ENCODE data around the gene TMEM41A.

TMEM41A gene

DNA sequence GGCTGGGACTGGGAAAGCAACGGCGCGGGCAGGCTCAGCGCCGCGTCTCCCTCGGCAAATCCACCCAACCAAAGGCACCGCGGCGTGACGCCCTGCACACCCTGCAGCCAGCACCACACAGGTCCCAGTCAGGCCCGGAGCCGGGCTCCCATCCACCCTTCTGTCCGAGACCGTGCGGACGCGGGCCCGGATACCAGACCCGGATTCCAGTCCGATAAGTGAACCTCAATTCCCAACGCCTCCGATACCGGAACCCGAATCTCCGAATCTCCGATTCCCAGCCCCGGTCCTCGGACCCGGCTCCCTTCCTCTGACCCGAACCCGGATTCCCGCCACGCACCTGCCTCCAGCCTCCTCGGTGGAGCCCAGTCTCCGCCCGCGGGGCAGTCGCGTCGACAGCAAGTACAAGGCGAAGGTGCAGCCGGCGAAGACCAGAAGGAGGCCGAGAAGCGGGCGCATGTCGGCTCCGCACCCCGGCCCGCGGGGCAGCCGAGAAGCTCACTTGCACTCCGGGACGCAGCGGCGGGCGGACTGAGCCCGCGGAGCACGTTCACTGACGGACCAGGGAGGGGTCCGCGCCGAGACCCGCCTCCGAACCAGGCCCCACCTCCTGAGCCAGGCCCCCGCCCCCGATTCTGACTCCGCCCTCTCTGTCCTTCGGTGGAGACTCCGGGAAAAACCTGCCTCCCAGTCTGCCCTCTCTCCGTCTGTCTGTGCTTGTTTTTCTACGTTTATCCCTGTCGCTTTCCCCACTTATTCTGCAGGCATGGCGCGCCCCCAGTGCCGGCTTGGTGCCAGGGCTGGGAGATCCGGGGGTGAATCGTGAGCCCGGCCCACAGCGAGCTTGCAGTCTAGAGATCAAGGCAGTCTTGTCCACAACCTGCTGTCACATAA lies at the start of gene TMEM41A:
Gene TMEM41A, minus strand, starts transcription at position 533 of the 894 bp plus-strand sequence. Its CDS starts 74 bp downstream, at position 459.
- DNase-seq (ENCODE audit: low spot score), result peak; percentile 84

GRCh38 chr3:185540695-185541094 lies 41.9 kb upstream of the TMEM41A start:
- DNase-seq (ENCODE audit: low spot score), result no peak

GRCh38 chr3:185539934-185540333 lies 41.1 kb upstream of the TMEM41A start:
- no peak for DNase-seq (ENCODE audit: low spot score)

DNA sequence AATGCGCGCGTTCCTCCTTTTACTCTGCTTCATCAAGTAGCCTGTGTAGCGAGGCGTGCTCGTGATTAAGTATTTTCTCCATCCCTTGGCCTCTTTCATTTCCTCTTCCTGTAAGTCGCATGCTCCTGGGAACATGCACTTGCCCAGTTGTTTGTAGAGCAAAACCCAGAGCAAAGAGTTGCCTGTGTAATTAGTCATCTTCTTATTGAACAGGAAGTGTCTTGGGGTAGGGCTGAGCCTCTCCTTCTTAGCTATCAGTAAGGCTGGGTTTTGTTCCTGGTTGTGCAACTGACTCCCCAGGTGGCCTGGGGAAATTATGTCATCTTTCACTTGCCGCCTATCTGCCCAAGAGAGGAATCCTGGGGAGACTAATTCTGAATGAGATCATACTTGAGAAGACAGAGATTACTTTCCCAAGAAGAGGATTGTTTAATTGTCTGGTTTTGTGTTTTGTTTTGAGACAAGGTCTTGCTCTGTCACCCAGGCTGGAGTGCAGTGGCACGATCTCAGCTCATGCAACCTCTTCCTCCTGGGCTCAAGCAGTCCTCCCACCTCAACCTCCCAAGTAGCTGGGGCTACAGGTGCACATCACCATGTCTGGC lies 38.6 kb upstream of the TMEM41A start:
- DNase-seq (ENCODE audit: low spot score), result no peak

DNA sequence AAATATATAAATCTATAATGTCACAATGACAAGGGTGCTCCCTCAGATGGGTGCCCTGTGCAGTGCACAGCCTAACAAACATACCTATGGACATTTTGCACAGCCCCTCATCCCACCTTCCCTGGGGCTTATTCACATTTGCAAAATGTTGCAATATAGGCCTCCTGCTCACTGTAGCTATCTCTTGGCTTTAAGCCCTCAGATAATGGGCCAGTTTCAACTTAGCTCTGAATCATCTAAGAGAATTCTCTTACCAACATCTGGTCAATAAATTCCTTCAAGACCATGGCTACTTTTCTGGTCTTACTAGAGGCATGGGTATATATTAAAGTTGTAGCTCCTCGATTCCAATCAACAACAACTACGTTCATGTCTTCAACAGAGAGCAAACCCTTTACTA lies 35.7 kb upstream of the TMEM41A start:
- DNase-seq (ENCODE audit: low spot score), result no peak

DNA sequence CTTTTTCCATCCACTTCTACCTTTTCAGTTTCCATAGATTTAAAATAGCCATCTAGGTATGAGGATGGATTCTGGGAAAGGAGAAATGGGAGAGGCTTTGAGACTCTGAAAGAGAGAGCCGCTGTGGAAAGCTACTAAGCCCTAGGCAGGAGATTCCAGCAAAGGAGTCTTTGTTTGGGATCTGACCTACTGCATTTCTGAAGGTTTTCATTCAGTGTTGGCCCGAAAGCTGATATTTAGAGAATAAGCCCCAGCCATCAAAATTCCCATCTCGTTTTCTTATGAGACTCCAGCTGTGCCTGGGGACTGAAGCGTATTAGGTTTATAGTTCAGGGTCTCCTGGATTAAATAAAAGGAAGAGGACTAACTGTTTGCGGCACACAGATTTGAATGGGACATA lies 34.1 kb upstream of the TMEM41A start:
- DNase-seq (ENCODE audit: low spot score), result peak; percentile 49

DNA sequence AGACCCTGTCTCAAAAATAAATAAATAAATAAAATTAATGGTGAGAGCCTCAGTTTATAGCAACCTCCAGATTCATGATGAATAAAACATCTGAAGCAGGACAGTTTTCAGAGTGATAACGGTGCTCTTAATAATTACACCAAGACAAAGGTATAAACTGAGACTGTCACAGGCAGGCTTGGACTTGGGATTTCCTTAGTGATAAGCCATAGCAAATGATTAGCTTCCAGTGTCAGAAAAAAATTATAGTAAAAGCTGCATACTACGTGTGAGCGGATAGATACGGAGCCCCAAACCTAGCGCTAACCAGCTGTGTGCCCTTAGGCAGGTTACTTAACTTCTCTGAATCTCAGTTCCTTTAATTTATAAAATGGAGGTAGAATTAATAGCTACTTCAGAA lies 32.0 kb upstream of the TMEM41A start:
- no peak for DNase-seq (ENCODE audit: low spot score)

DNA sequence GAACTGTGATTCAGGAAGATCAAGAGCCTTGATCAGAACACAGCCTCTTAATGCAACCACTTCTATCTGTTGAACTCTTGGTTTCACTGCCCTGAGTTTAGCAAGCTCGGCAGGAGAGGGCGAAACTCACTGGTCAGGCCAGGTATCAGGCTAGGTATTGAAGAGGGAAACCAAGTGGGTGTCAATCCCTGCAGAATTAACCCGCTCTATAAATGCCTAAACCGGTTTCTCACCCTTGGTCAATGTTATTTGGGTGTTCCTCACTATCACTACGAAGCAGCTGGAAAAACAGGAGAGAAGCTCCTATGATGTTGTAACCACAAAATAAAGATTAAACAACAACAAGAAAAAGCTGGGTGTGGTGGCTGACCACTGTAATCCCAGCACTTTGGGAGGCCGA lies 29.7 kb upstream of the TMEM41A start:
- no peak for DNase-seq (ENCODE audit: low spot score)

DNA sequence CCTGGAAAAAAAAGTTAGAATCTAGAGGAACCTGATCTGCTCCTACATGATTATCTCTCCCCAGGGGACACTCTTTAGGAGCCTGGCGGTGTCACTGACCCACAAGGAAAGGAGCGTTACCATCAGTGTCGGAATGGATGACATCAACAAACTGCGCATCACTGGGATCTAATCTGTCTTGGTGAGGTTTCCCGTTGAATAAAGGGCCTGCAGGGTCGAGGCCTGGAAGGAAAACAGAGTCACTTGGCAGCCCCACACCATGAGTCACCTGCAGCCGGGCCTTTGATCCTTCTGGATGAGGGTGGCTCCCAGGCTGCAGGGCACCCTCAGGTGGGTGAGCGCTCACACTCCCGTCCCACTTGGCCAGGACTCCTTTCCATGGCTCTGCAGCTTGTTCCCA lies 28.5 kb upstream of the TMEM41A start:
- DNase-seq (ENCODE audit: low spot score), result no peak

- no peak for DNase-seq (ENCODE audit: low spot score)
These were observed 27.6 kb upstream of the TMEM41A start for GRCh38 chr3:185526349-185526951.

DNA sequence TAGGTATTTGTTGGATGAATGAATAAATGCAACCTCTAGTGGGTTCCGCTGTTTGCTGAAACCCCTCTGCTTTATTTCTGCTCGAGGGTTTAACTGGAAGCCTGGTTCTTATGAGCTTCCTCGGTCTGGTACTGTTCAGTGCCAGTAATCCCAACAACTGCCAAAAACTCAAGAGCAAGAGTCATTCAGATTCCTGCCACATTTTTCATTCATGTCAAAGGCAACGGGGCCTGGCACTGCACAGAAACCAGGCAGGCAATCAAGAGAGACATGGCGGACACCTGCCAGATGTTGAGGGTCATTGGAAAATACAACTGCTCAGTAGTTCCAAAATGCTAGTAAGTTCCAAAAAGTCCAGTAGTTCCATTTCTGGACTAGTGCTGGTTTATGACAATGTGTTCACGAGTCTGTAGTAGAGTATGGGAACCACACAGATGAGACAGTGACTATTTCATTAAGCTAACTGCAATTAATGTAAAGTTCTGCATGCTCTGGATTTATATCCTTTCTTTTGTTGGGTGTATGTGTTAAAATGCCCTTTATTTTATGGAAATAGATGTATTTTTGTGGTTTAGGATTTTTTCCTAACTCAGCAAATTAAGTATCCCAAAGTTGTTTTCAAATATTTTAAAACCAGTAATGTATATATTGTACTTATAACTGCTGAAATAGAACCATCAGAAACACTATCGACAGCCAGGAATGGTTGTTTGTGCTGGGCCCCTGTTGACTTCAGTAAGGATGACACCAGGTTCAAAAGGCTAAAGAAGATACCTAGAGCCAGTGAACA lies 22.7 kb upstream of the TMEM41A start:
- no peak for DNase-seq (ENCODE audit: low spot score)

DNA sequence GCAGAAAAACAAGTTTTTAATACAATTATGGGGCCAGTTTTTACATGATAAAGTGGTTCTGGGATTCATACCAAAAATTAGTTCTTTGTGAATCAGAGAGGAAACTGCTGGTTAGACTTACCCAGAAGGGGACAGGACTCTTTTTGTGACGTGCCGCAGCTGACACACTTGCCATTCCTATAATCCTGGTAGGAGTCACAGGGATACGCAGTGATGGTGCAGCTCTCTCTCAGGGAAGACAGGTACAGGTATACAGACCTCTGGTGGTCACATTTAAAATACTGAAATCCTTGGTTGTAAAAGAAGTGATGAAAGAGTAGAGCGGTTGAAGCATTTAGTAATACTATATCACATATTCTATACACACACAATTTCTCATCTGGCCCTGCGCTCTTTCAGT lies 20.2 kb upstream of the TMEM41A start:
- DNase-seq (ENCODE audit: low spot score), result no peak

DNA sequence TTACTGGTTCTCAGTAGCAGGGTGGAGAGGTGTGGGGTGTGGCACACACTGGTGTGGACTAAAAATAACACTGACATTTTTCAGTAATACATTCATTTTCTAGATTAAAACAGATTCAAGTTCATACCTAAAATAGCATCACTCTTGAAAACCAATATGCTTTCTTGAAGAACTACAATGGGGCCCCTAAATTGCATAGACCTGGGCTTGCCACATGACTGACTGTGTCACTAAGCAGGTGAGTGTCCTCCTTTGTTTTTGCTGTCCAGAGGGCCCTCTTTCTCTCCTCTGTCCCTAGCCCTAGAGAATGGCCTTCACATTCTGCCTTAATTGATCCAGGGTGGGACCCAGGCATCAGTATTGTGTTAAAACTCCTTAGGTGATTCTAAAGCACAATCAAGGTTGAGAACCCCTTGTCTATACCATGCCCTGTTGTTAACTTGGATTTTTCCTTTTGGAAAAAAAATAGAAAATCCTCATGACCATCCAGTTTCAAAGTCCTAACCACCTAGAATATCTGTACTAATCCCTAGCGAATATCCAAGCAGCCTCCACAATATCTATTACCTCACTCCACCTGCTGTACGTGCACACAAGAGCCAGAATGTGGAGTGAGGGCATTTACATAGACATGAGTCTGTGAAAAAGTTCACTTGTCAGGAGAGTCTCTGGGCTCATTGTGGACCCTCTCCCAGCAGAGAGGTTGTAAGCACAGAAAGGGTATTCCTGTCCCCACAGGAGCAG lies 18.7 kb upstream of the TMEM41A start:
- no peak for DNase-seq (ENCODE audit: low spot score)

DNA sequence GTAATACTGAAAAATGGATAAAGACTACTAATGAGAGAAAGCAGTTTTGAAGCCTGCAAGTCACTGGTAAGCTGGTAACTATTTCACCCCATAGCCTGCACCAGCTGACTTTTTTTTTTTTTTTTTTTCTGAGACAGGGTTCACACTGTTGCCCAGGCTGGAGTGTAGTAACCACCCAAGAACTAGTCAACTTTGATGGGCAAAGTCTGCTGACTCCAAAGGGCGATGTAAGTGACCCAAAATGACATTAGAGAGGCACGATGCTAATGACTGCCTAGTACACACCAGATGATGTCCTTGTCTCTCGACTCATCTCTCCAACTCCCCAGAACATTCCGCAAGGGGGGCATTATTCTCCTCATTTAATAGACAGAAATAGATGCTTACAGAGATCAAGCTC lies 12.9 kb upstream of the TMEM41A start:
- DNase-seq (ENCODE audit: low spot score), result no peak

- DNase-seq (ENCODE audit: low spot score), result no peak
These were observed 9.6 kb upstream of the TMEM41A start for GRCh38 chr3:185508335-185508991.

DNA sequence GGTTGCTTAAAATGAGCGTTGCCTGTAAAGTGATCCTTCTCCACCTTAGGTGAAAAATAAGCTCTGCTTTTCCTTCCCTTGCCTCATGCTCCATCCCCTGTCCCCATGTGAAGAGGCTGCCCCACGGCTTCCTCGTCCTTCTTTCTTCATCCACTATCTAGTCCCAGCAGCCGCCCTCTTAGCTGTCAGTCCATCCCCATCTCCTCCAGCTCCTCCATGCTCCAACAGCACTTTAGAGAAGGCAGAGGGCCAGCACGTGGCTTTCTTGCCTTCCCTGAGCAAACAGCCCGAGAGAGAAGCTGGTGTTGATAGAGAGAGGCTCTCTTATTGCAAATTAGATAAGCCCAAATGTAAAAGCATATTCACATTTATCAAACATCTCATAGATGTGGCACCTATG lies 9.0 kb upstream of the TMEM41A start:
- no peak for DNase-seq (ENCODE audit: low spot score)

DNA sequence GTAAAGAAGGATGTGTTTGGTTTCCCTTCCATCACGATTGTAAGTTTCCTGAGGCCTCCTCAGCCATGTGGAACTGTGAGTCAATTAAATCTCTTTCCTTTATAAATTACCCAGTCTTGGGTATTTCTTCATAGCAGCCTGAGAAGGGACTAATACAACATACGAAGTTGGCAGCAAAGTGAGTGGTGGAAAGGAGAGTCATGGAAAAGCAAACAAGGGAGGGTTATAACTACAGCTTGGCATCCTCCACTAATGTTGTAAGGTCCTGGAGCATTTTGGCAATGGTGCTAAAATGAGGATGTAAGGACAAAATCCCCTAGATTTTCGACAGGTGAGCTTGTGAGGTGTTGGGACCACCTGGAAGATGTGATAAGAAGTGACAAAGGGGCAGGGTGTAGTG lies 5.8 kb upstream of the TMEM41A start:
- DNase-seq (ENCODE audit: low spot score), result no peak

GRCh38 chr3:185503521-185503920 lies 4.7 kb upstream of the TMEM41A start:
- no peak for DNase-seq (ENCODE audit: low spot score)

DNA sequence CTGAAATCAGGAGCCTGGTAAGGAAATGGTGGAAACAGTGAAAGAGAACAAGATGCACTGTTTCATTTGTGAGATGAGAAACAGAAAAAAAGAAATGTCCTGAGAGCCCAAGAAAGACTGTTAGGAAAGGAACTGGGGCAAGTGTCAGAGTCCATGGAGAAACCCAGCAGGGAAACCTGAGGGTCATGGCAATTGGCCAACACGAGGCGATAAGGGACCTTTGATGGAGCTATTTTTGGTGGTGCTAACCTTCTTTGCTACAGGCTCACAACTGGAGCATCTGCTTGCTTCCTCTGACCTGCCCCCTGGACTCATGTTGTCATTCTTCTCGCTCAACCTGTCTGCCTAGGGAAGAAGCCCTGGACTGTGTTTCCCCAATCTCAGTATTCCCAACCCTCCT lies 4.2 kb upstream of the TMEM41A start:
- DNase-seq (ENCODE audit: low spot score), result no peak

- DNase-seq (ENCODE audit: low spot score), result no peak
These were observed 8.6 kb downstream of the TMEM41A start for GRCh38 chr3:185490241-185490640.

- no peak for DNase-seq (ENCODE audit: low spot score)
These were observed 9.4 kb downstream of the TMEM41A start for GRCh38 chr3:185489462-185489861.
